BLaER1 (cell line): ENCODE measurements around the gene MIPOL1.
"Not testable (repeated sequence)": the region's sequence is repeated elsewhere in the genome, so short reads cannot be mapped to it uniquely, and the experiment has no call there.

Source experiments
- H3K27ac ChIP-seq: shearing (Covaris generic); formaldehyde crosslinking; 2 replicates; pipeline ENCODE4 v1.8.1; 2022
- H3K27me3 ChIP-seq: shearing (Covaris generic); formaldehyde crosslinking; 2 replicates; pipeline ENCODE4 v1.8.1; 2022
- H3K36me3 ChIP-seq: shearing (Covaris generic); formaldehyde crosslinking; 2 replicates; pipeline ENCODE4 v1.8.1; 2022
- H3K4me1 ChIP-seq: shearing (Covaris generic); formaldehyde crosslinking; 2 replicates; pipeline ENCODE4 v1.8.1; 2022
- H3K4me2 ChIP-seq: shearing (Covaris generic); formaldehyde crosslinking; 2 replicates; pipeline ENCODE4 v1.8.1; 2022
- H3K4me3 ChIP-seq: shearing (Covaris generic); formaldehyde crosslinking; 2 replicates; pipeline ENCODE4 v1.8.1; 2022
- H3K9ac ChIP-seq: shearing (Covaris generic); formaldehyde crosslinking; 2 replicates; pipeline ENCODE4 v1.8.1; 2022
- H3K9me3 ChIP-seq: shearing (Covaris generic); formaldehyde crosslinking; 2 replicates; pipeline ENCODE4 v1.8.1; 2022
- H4K20me1 ChIP-seq: shearing (Covaris generic); formaldehyde crosslinking; 2 replicates; pipeline ENCODE4 v1.8.1; 2022
- Cebpa-rat ChIP-seq: shearing (Covaris generic); IDR thresholded peaks from 2 replicates; pipeline ENCODE4 v1.8.1; 2022

Gene MIPOL1

DNA sequence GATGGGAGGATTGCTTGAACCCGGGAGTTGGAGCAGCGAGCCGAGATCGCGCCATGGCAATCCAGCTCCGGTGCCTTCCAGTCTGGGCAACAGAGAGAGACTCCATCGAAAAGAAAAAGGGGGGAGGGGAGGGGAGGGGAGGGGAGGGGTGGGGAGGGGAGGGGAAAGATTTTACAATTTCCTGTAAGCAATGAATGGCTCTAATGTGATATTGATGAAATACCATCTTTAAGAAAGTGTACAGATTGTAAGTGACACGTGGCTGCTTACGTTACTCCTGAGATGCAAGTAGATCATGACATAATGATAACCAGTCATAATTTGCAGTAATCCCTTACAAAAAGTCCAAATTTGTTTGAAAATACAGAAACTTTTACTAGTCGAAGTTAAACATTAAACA is 26.7 kb upstream of the MIPOL1 start:
- Histone ChIP-seq H3K27me3 (no peaks in the 10 kb centered on the region), H3K9me3 (peaks cover 11% of the 10 kb centered on the region), H4K20me1 (no peaks in the 10 kb centered on the region), H3K4me3 (no peak overlapping the region), H3K27ac (no peak overlapping the region), H3K4me1 (no peaks in the 10 kb centered on the region), H3K36me3 (no peaks in the 10 kb centered on the region), H3K4me2 (no peak overlapping the region), H3K9ac (no peak overlapping the region)
- TF ChIP-seq Cebpa-rat: no peak

DNA sequence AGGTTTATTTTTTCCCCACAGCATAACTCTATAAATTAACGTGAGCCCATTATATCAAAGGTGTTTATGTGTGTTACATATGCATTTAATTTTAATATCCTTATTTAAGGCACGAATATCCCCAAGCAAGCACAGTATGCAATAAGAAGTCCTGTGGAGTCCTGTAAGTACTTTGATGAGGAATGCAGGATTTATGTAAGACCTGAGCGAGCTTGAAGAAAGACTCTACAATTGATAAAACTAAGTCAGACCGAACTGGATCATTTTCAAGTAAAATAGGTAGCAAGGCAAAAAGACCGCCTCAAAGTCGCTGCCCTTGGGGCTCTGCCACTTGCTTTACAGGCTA is 26.1 kb upstream of the MIPOL1 start:
- H3K9ac ChIP-seq: no peak overlapping the region
- H3K4me3 ChIP-seq: no peak overlapping the region
- H4K20me1 ChIP-seq: no peaks in the 10 kb centered on the region
- no peak for TF ChIP-seq Cebpa-rat
- H3K27me3 ChIP-seq: no peaks in the 10 kb centered on the region
- no peaks in the 10 kb centered on the region for H3K4me1 ChIP-seq
- no peaks in the 10 kb centered on the region for H3K36me3 ChIP-seq
- H3K27ac ChIP-seq: no peak overlapping the region
- H3K4me2 ChIP-seq: no peak overlapping the region
- peaks cover 11% of the 10 kb centered on the region for H3K9me3 ChIP-seq

DNA sequence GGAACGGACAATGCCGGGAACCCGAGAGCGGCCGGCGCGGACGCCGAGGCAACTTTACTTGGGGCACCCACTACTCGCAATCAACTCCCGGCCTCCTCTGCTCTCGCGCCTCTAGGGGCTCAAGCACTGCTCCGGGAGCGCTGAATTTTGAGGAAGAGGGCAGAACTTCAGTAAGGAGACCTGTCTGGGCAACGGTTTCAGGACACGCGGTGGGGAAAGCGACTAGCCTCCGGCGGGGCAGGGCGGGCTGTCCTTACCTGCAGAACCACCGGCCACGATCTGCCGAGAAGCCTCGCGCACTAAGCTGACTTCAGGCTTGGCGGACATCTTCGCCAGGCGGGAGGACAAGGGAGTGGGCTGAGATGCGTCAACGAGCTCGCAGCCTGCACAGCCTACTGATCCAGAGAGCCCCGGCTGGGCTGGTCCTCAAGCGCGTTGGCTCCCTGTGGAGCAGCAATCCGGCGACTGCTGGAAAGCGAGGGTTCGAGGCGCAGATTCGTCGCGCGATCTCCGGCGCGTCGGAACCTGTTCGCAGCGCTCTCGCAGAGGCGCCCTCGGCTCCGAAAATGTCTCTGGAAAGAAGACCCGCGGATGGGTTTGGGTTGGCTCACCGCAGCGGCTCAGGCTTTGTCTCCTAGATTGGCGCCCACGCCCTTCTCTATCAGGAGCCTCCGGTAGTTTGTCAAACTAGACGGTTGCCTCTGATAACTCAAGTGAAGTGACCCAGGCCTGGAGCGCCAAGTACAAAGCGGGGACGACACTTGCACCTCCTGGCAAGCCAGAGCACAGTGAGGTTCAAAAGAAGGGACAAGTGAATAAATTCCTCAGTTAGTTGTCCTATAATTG is 25.5 kb upstream of the MIPOL1 start, which contains the start of gene SLC25A21:
SLC25A21 (minus strand) TSS at position 583 of the 846 bp plus-strand sequence.
- Histone ChIP-seq H3K9ac (no peak within 1 kb of the TSS), H3K27ac (no peak within 1 kb of the TSS), H3K4me3 (no peak within 1 kb of the TSS), H3K27me3 (no peaks in the 10 kb centered on the region), H4K20me1 (no peaks in the 10 kb centered on the region), H3K4me1 (no peaks in the 10 kb centered on the region), H3K4me2 (no peak within 1 kb of the TSS), H3K36me3 (no peaks in the 10 kb centered on the region), H3K9me3 (peaks cover 11% of the 10 kb centered on the region)
- TF ChIP-seq Cebpa-rat: no peak

DNA sequence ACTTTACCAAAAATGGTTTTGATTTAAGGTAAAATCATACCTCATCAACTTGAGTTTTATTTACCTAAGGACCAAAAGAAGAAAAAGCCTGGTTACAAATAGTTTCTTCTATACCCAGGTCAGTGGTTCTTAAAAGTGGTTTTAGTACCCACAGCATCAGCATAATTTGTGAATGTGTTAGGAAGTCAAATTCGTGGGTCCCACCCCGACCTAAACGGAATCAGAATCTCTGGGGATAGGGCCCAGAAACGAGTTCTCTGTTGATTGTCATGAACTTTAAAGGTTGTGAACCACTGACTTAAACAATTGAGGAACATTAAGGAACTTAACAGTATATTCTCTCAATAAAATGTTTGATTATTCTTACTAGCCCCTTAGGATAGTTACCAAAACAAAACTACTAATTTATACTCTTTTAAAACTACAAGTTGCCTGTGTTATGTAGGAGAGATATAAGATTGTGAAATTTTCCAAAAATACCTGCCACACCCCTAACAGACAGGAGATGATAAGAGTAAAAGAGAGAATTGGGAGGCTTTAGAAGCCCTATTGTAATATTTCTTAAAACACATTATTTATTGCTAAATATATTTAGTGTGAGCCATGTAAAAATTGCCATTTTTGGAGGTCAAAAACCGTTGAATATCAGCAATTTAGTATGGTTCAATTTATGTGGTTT is 24.7 kb upstream of the MIPOL1 start:
- Histone ChIP-seq H3K9ac (no peak overlapping the region), H3K9me3 (peaks cover 11% of the 10 kb centered on the region), H3K27ac (no peak overlapping the region), H3K4me2 (no peak overlapping the region), H3K4me3 (no peak overlapping the region), H3K36me3 (no peaks in the 10 kb centered on the region), H3K27me3 (no peaks in the 10 kb centered on the region), H3K4me1 (no peaks in the 10 kb centered on the region), H4K20me1 (no peaks in the 10 kb centered on the region)
- TF ChIP-seq Cebpa-rat: no peak

DNA sequence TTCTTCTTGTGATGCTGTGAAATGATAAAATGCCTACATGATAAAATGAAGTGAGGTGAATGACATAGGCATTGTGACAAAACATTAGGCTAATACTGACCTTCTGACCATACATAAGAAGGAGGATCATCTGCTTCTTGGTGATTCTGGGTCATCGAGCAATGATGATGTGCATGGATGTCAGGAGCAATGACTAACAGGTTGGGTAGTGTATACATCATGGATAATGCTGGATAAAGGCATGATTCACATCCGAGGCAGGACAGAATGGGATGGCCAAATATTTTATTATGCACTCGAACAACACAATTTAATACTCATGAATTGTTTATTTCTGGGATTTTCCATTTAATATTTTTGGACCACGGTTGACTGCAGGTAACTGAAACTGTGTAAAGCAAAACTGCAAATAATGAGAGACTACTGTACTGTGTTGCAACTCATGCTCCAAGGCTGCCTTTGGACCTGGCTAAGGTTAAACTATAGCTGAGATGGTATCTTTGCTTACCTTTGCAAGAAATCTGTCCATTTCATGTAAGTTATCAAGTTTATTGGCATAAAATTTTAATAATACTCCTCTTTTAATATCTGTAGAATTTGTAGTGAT is 17.7 kb upstream of the MIPOL1 start:
- Histone ChIP-seq H3K27ac (no peak overlapping the region), H3K4me1 (no peaks in the 10 kb centered on the region), H4K20me1 (no peaks in the 10 kb centered on the region), H3K36me3 (no peaks in the 10 kb centered on the region), H3K9me3 (peaks cover 5% of the 10 kb centered on the region; the same call in 1 of the 2 replicates), H3K4me2 (no peak overlapping the region), H3K4me3 (no peak overlapping the region), H3K27me3 (no peaks in the 10 kb centered on the region), H3K9ac (no peak overlapping the region)
- no peak for TF ChIP-seq Cebpa-rat

DNA sequence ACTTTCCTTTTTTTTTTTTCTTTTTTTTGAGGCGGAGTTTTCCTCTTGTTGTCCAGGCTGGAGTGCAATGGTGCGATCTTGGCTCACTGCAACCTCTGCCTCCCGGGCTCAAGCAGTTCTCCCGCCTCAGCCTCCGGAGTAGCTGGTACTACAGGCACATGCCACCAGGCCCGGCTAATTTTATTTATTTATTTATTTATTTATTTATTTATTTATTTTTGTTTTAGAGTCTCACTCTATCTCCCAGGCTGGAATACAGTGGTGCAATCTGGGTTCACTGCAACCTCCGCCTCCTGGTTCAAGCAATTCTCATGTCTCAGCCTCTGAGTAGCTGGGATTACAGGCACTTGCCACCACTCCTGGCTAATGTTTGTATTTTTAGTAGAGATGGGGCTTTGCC is 16.9 kb upstream of the MIPOL1 start:
- not testable (repeated sequence) for H3K4me3 ChIP-seq, H3K27ac ChIP-seq, H4K20me1 ChIP-seq, H3K36me3 ChIP-seq, H3K9ac ChIP-seq, H3K27me3 ChIP-seq, H3K4me1 ChIP-seq, H3K9me3 ChIP-seq, H3K4me2 ChIP-seq

DNA sequence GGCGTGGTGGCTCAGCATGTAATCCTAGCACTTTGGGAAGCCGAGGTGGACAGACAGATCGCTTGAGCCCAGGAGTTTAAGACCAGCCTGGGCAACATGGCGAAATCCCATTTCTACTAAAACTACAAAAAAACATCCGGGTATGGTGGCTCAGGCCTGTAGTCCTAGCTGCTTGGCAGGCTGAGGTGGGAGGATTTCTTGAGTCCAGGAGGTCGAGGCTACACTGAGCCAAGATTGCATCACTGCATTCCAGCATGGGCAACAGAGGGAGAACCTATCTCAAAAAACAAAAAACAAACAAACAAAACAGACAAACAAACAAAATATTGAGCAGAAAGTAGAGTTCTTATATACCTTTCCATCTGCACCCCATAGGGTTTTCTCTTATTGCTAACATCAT is 16.3 kb upstream of the MIPOL1 start:
- H3K9ac ChIP-seq: no peak overlapping the region
- TF ChIP-seq Cebpa-rat: no peak
- H3K9me3 ChIP-seq: peaks cover 5% of the 10 kb centered on the region; the same call in 1 of the 2 replicates
- H3K27ac ChIP-seq: no peak overlapping the region
- no peaks in the 10 kb centered on the region for H3K36me3 ChIP-seq
- H3K4me2 ChIP-seq: no peak overlapping the region
- H3K4me3 ChIP-seq: no peak overlapping the region
- H4K20me1 ChIP-seq: no peaks in the 10 kb centered on the region
- no peaks in the 10 kb centered on the region for H3K27me3 ChIP-seq
- no peaks in the 10 kb centered on the region for H3K4me1 ChIP-seq

DNA sequence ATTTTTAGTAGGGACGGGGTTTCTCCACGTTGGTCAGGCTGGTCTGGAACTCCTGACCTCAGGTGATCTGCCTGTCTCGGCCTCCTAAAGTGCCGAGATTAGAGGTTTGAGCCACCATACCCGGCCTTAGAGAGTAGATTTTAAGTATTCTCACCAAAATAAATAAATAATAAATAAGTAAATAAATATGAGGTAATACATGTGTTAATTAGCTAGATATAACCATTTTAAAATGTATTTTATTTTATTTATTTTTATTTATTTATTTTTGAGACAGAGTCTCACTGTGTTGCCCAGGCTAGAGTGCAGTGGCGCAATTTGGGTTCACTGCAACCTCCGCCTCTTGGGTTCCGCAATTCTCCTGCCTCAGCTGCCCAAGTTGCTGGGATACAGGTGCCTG is 13.2 kb upstream of the MIPOL1 start:
- H3K4me2 ChIP-seq, H3K27me3 ChIP-seq, H3K9me3 ChIP-seq, H3K27ac ChIP-seq, H4K20me1 ChIP-seq, H3K4me1 ChIP-seq, H3K9ac ChIP-seq, H3K4me3 ChIP-seq, H3K36me3 ChIP-seq: not testable (repeated sequence)

DNA sequence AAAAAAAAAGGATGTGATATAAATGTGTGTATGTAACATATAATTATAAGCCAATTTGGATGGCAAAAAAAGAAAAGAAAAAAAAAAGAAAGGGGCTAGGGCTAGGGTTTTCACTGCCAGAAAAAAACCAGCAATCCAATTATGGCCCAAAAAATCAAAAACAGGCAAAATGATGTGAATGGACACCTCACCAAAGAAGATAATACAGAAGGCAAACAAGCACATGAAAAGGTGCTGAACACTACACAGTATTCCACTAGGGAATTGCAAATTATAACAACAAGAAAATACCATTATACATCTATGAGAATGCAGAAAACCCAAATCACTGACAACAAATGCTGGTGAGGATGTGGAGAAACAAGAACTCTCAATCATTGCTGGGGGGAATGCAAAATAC is 12.1 kb upstream of the MIPOL1 start:
- H3K27ac ChIP-seq: no peak overlapping the region
- H3K36me3 ChIP-seq: no peaks in the 10 kb centered on the region
- H4K20me1 ChIP-seq: no peaks in the 10 kb centered on the region

DNA sequence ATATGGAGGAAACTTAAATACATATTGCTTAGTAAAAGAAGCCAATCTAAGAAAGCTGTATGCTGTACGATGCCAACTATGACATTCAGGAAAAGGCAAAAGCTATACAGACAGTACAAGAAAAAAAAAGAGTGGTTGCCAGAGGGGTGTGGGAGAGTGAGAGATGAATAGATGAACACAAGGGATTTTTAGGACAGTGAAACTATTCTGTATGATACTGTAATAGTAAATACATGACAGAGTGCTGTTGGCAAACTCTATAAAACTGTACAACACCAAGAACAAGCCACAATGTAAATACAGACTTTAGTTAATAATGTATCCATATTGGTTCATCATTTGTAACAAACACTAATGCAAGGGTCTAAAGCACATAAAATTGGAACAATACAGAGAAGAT is 10.9 kb upstream of the MIPOL1 start:
- H3K4me1 ChIP-seq: no peaks in the 10 kb centered on the region
- no peaks in the 10 kb centered on the region for H3K36me3 ChIP-seq
- TF ChIP-seq Cebpa-rat: no peak
- no peaks in the 10 kb centered on the region for H3K27me3 ChIP-seq
- no peak overlapping the region for H3K9ac ChIP-seq
- H4K20me1 ChIP-seq: no peaks in the 10 kb centered on the region
- H3K4me3 ChIP-seq: no peak overlapping the region
- H3K9me3 ChIP-seq: no peaks in the 10 kb centered on the region
- H3K27ac ChIP-seq: no peak overlapping the region
- no peak overlapping the region for H3K4me2 ChIP-seq

More for the DNA sequence above, 12.1 kb upstream of the MIPOL1 start:
- Histone ChIP-seq H3K4me3 (no peak overlapping the region), H3K4me1 (no peaks in the 10 kb centered on the region), H3K4me2 (no peak overlapping the region), H3K27me3 (no peaks in the 10 kb centered on the region), H3K9me3 (no peaks in the 10 kb centered on the region), H3K9ac (no peak overlapping the region)
- no peak for TF ChIP-seq Cebpa-rat
